ENCODE results near the gene P2RX3.
A peak's percentile ranks its signal among the peaks of the same experiment; 100 is the strongest.
"Not testable (repeated sequence)": the region's sequence is repeated elsewhere in the genome, so short reads cannot be mapped to it uniquely, and the experiment has no call there.

The P2RX3 gene

GRCh38 chr11:57380975-57381374 is 42.8 kb downstream of the P2RX3 start, which contains the start of gene PRG3:
Gene PRG3, minus strand, starts transcription at chr11:57381150. Its CDS starts 442 bp downstream, at chr11:57380708.
- in situ Hi-C loops (cut with MboI; ENCODE audit: low pct_unique_long_range_greater_than_20kb, low sequenced_read_pairs), result no loop called here
- DNase-seq, result no peak

- no peak for DNase-seq
- in situ Hi-C loops (cut with MboI; ENCODE audit: low pct_unique_long_range_greater_than_20kb, low sequenced_read_pairs), result no loop called here
These were observed 48.2 kb downstream of the P2RX3 start for GRCh38 chr11:57386178-57386940.

GRCh38 chr11:57387289-57388030 is 49.3 kb downstream of the P2RX3 start:
- in situ Hi-C loops (cut with MboI; ENCODE audit: low pct_unique_long_range_greater_than_20kb, low sequenced_read_pairs), result no loop called here
- DNase-seq, result no peak

- peak; percentile 32 for DNase-seq
These were observed 52.4 kb downstream of the P2RX3 start, which contains the start of gene PRG2 for GRCh38 chr11:57390535-57390934. Gene PRG2, minus strand, starts transcription at chr11:57390650. Its CDS starts 706 bp downstream, at chr11:57389944.

GRCh38 chr11:57391111-57391510 is 53.0 kb downstream of the P2RX3 start:
- no peak for DNase-seq
- in situ Hi-C loops (cut with MboI; ENCODE audit: low pct_unique_long_range_greater_than_20kb, low sequenced_read_pairs), result no loop called here

More at GRCh38 chr11:57390535-57390934, 52.4 kb downstream of the P2RX3 start, which contains the start of gene PRG2:
- in situ Hi-C loops (cut with MboI; ENCODE audit: low pct_unique_long_range_greater_than_20kb, low sequenced_read_pairs), result no loop called here

GRCh38 chr11:57391539-57391938 is 53.4 kb downstream of the P2RX3 start:
- in situ Hi-C loops (cut with MboI; ENCODE audit: low pct_unique_long_range_greater_than_20kb, low sequenced_read_pairs), result no loop called here
- no peak for DNase-seq

GRCh38 chr11:57392066-57392762 is 54.1 kb downstream of the P2RX3 start:
- in situ Hi-C loops (cut with MboI; ENCODE audit: low pct_unique_long_range_greater_than_20kb, low sequenced_read_pairs), result no loop called here
- no peak for DNase-seq

- in situ Hi-C loops (cut with MboI; ENCODE audit: low pct_unique_long_range_greater_than_20kb, low sequenced_read_pairs), result no loop called here
- DNase-seq, result no peak
These were observed 54.6 kb downstream of the P2RX3 start for GRCh38 chr11:57392763-57393105.

- in situ Hi-C loops (cut with MboI; ENCODE audit: low pct_unique_long_range_greater_than_20kb, low sequenced_read_pairs), result no loop called here
- DNase-seq, result no peak
These were observed 56.2 kb downstream of the P2RX3 start for GRCh38 chr11:57394203-57394965.

- in situ Hi-C loops (cut with MboI; ENCODE audit: low pct_unique_long_range_greater_than_20kb, low sequenced_read_pairs), result no loop called here
- DNase-seq, result no peak
These were observed 57.9 kb downstream of the P2RX3 start for GRCh38 chr11:57395905-57396623.

- DNase-seq, result no peak
- in situ Hi-C loops (cut with MboI; ENCODE audit: low pct_unique_long_range_greater_than_20kb, low sequenced_read_pairs), result no loop called here
These were observed 58.6 kb downstream of the P2RX3 start for GRCh38 chr11:57396744-57397143.

- DNase-seq, result no peak
- in situ Hi-C loops (cut with MboI; ENCODE audit: low pct_unique_long_range_greater_than_20kb, low sequenced_read_pairs), result no loop called here
These were observed 59.3 kb downstream of the P2RX3 start for GRCh38 chr11:57397394-57397990.

GRCh38 chr11:57399221-57399620 is 61.1 kb downstream of the P2RX3 start:
- no peak for DNase-seq
- in situ Hi-C loops (cut with MboI; ENCODE audit: low pct_unique_long_range_greater_than_20kb, low sequenced_read_pairs), result no loop called here

- DNase-seq, result no peak
- in situ Hi-C loops (cut with MboI; ENCODE audit: low pct_unique_long_range_greater_than_20kb, low sequenced_read_pairs), result no loop called here
These were observed 61.9 kb downstream of the P2RX3 start for GRCh38 chr11:57399972-57400578.

- DNase-seq, result no peak
- in situ Hi-C loops (cut with MboI; ENCODE audit: low pct_unique_long_range_greater_than_20kb, low sequenced_read_pairs), result no loop called here
These were observed 64.2 kb downstream of the P2RX3 start for GRCh38 chr11:57402188-57403002.

- in situ Hi-C loops (cut with MboI; ENCODE audit: low pct_unique_long_range_greater_than_20kb, low sequenced_read_pairs); DNase-seq: not testable (repeated sequence)
These were observed 65.0 kb downstream of the P2RX3 start for GRCh38 chr11:57403003-57403801.
